ENCODE data around the gene DLG2.

- TF ChIP-seq CTCF (IDR thresholded peaks at IDR 0.05 in 4 of 5, conservative IDR thresholded peaks at IDR 0.05 in 1 of 5) (no peak), POLR2A (IDR thresholded peaks at IDR 0.05) (no peak)
These were observed 564.5 kb downstream of the DLG2 start for GRCh38 chr11:85062659-85063058.
